ENCODE results near the gene BCAS4.

- TF ChIP-seq, protein P1, sequence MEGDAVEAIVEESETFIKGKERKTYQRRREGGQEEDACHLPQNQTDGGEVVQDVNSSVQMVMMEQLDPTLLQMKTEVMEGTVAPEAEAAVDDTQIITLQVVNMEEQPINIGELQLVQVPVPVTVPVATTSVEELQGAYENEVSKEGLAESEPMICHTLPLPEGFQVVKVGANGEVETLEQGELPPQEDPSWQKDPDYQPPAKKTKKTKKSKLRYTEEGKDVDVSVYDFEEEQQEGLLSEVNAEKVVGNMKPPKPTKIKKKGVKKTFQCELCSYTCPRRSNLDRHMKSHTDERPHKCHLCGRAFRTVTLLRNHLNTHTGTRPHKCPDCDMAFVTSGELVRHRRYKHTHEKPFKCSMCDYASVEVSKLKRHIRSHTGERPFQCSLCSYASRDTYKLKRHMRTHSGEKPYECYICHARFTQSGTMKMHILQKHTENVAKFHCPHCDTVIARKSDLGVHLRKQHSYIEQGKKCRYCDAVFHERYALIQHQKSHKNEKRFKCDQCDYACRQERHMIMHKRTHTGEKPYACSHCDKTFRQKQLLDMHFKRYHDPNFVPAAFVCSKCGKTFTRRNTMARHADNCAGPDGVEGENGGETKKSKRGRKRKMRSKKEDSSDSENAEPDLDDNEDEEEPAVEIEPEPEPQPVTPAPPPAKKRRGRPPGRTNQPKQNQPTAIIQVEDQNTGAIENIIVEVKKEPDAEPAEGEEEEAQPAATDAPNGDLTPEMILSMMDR (IDR thresholded peaks at IDR 0.05): no peak
- TF ChIP-seq POLR2AphosphoS5 (IDR thresholded peaks at IDR 0.05) (no peak), POLR2A (IDR thresholded peaks at IDR 0.05) (no peak)
Measured at GRCh38 chr20:50810842-50811241, 16.0 kb downstream of the BCAS4 start.

Data from breast epithelium (tissue), 3 donors.